GM18505 (cell line): ENCODE results near the gene PSD.

ENCODE experiments used
- ATAC-seq: cut with Tn5 transposase; IDR thresholded peaks from one replicate; pipeline ENCODE4 v1.9.1; 2021; ENCODE audit not compliant: unreplicated experiment
- POLR2A ChIP-seq: IDR thresholded peaks from 4 replicates; pipeline ENCODE4 v1.6.1; 2011; ENCODE audit warnings: borderline replicate concordance; ENCODE audit not compliant: insufficient read depth, insufficient read length; ENCODE audit errors: extremely low read depth

Gene PSD

GRCh38 chr10:102432162-102432950, 13.8 kb upstream of the PSD start, which contains the start of gene CUEDC2:
TSS of gene CUEDC2 (minus strand) at chr10:102432574. CDS start at chr10:102425188, 7,386 bp downstream.
- TF ChIP-seq POLR2A, result peak; percentile 75
- peak; percentile 86 for ATAC-seq

GRCh38 chr10:102431452-102432124, 13.0 kb upstream of the PSD start:
- no peak for TF ChIP-seq POLR2A
- ATAC-seq, result no peak

GRCh38 chr10:102429468-102429867, 10.9 kb upstream of the PSD start:
- no peak for TF ChIP-seq POLR2A
- ATAC-seq, result no peak

GRCh38 chr10:102426803-102427287, 8.3 kb upstream of the PSD start:
- no peak for ATAC-seq
- no peak for TF ChIP-seq POLR2A

DNA sequence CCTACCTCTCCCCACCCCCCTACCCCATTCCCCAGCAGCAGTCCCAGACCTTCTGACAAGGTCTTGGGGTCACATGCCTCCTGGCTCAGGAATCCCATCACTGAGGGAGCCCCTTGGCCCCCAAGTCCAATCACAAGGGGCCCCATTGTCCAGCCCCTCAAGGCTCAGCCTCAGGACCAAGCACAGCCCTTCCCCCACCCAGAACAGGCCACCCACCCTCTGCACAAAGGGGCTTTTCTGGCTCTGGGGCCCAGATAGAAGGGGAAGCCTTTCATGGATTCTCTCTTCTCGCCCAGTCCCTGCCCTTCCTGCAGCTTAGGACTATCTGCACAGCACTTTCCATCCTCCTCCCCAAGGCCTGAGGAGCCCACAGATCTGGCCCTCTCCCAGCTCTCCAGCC, 6.9 kb upstream of the PSD start:
- ATAC-seq, result no peak
- no peak for TF ChIP-seq POLR2A

- no peak for TF ChIP-seq POLR2A
- ATAC-seq, result no peak
These were observed 6.3 kb upstream of the PSD start for GRCh38 chr10:102424916-102425315.

GRCh38 chr10:102424145-102424544, 5.6 kb upstream of the PSD start:
- no peak for TF ChIP-seq POLR2A
- no peak for ATAC-seq

- no peak for TF ChIP-seq POLR2A
- ATAC-seq, result no peak
These were observed 4.9 kb upstream of the PSD start for GRCh38 chr10:102423372-102423968.

- no peak for ATAC-seq
- TF ChIP-seq POLR2A, result no peak
These were observed 4.1 kb upstream of the PSD start for GRCh38 chr10:102422545-102423129.

- peak; percentile 38 for TF ChIP-seq POLR2A
- peak; percentile 5 for ATAC-seq
These were observed 3.4 kb upstream of the PSD start for GRCh38 chr10:102421757-102422512.

GRCh38 chr10:102421507-102421756, 2.8 kb upstream of the PSD start:
- no peak for ATAC-seq
- no peak for TF ChIP-seq POLR2A

GRCh38 chr10:102420714-102421506, 2.3 kb upstream of the PSD start, which contains the start of gene FBXL15:
TSS of gene FBXL15 (plus strand) at chr10:102420836. CDS start at chr10:102421130, 294 bp downstream.
- TF ChIP-seq POLR2A, result peak; percentile 71
- peak; percentile 61 for ATAC-seq
